Trophoblast cell (in vitro differentiated cells and primary cell): ENCODE results near the gene INSYN2B.

Experiments used
- DNase-seq, 2 donors: peaks; one replicate each; pipeline ENCODE4 v3.0.0-alpha.2; 2016
- H2AFZ ChIP-seq: 2 replicates; pipeline ENCODE4 v1.6.1; 2013; ENCODE audit warnings: low read length, moderate library complexity, mild to moderate bottlenecking; ENCODE audit not compliant: insufficient read depth, poor library complexity
- H2AK5ac ChIP-seq: 2 replicates; pipeline ENCODE4 v1.6.1; 2013; ENCODE audit warnings: mild to moderate bottlenecking, low read length
- H2BK120ac ChIP-seq: 2 replicates; pipeline ENCODE4 v1.6.1; 2013; ENCODE audit warnings: low read length, mild to moderate bottlenecking, moderate library complexity; ENCODE audit not compliant: insufficient read depth, poor library complexity
- H2BK12ac ChIP-seq: 2 replicates; pipeline ENCODE4 v1.6.1; 2013; ENCODE audit warnings: mild to moderate bottlenecking, low read length, moderate library complexity
- H2BK5ac ChIP-seq: 2 replicates; pipeline ENCODE4 v1.6.1; 2013; ENCODE audit warnings: low read length, low read depth, moderate library complexity, mild to moderate bottlenecking; ENCODE audit not compliant: poor library complexity
- H3K14ac ChIP-seq: 2 replicates; pipeline ENCODE4 v1.6.1; 2013; ENCODE audit warnings: mild to moderate bottlenecking, low read length
- H3K18ac ChIP-seq: 2 replicates; pipeline ENCODE4 v1.6.1; 2013; ENCODE audit warnings: mild to moderate bottlenecking, low read length
- H3K23ac ChIP-seq: 2 replicates; pipeline ENCODE4 v1.6.1; 2013; ENCODE audit warnings: low read length
- H3K27ac ChIP-seq: 2 replicates; pipeline ENCODE4 v1.5.1; 2013; ENCODE audit warnings: low read depth, mild to moderate bottlenecking, inconsistent platforms, low read length, moderate library complexity
- H3K27me3 ChIP-seq: 2 replicates; pipeline ENCODE4 v1.6.1; 2013; ENCODE audit warnings: inconsistent platforms, mild to moderate bottlenecking, low read length, moderate library complexity; ENCODE audit not compliant: insufficient read depth
- H3K36me3 ChIP-seq, 2 experiments: 1 replicate in 1 of 2; 2 replicates in 1 of 2; pipeline ENCODE4 v1.6.1; 2013; ENCODE audit warnings: low read length in 2 of 2, mild to moderate bottlenecking in 2 of 2, moderate library complexity in 1 of 2; ENCODE audit not compliant: insufficient read depth in 2 of 2, control insufficient read depth in 1 of 2
- H3K4ac ChIP-seq: 2 replicates; pipeline ENCODE4 v1.6.1; 2013; ENCODE audit warnings: low read depth, mild to moderate bottlenecking, low read length, moderate library complexity
- H3K4me1 ChIP-seq, 2 experiments: 1 replicate in 1 of 2; 2 replicates in 1 of 2; pipeline ENCODE4 v1.6.1; 2013; ENCODE audit warnings: low read length in 2 of 2, mild to moderate bottlenecking in 2 of 2, moderate library complexity in 1 of 2; ENCODE audit not compliant: insufficient read depth in 2 of 2, control insufficient read depth in 1 of 2
- H3K4me2 ChIP-seq: 2 replicates; pipeline ENCODE4 v1.6.1; 2013; ENCODE audit warnings: inconsistent platforms, mild to moderate bottlenecking, low read length, moderate library complexity
- H3K4me3 ChIP-seq: 2 replicates; pipeline ENCODE4 v1.5.1; 2013; ENCODE audit warnings: mild to moderate bottlenecking, low read depth, low read length, inconsistent platforms
- H3K79me1 ChIP-seq: one replicate; pipeline ENCODE4 v1.6.1; 2013; ENCODE audit warnings: low read length
- H3K79me2 ChIP-seq: 2 replicates; pipeline ENCODE4 v1.6.1; 2013; ENCODE audit warnings: low read length, mild to moderate bottlenecking; ENCODE audit not compliant: control insufficient read depth, insufficient read depth, poor library complexity
- H3K9ac ChIP-seq: 2 replicates; pipeline ENCODE4 v1.6.1; 2013; ENCODE audit warnings: mild to moderate bottlenecking, low read length
- H3K9me3 ChIP-seq: 2 replicates; pipeline ENCODE4 v1.6.1; 2013; ENCODE audit warnings: low read depth, mild to moderate bottlenecking, control low read depth, inconsistent platforms, low read length; ENCODE audit not compliant: insufficient read depth
- H4K12ac ChIP-seq: 2 replicates; pipeline ENCODE4 v1.6.1; 2013; ENCODE audit warnings: low read depth, mild to moderate bottlenecking, low read length, moderate library complexity
- H4K8ac ChIP-seq: 2 replicates; pipeline ENCODE4 v1.6.1; 2013; ENCODE audit warnings: low read depth, mild to moderate bottlenecking, low read length, moderate library complexity
- H4K91ac ChIP-seq: one replicate; pipeline ENCODE4 v1.6.1; 2013; ENCODE audit warnings: low read depth, mild to moderate bottlenecking, low read length, moderate library complexity
- WGBS: extraction: QIAGEN DNeasy Blood & Tissue Kit; methylation state at CpG from one replicate; pipeline ENCODE4 v1.1.7; 2013; ENCODE audit warnings: missing lambda C conversion rate; ENCODE audit not compliant: insufficient read length, insufficient coverage; ENCODE audit errors: extremely low coverage; 5-methylcytosine and 5-hydroxymethylcytosine counted together

Gene INSYN2B

GRCh38 chr5:169906745-169907649, 73.3 kb downstream of the INSYN2B start:
- Histone ChIP-seq H3K14ac (no peak overlapping the region), H2BK120ac (no peak overlapping the region), H3K23ac (no peak overlapping the region), H3K27ac (no peak overlapping the region), H3K4me1 (no peaks in the 10 kb centered on the region), H2AK5ac (no peak overlapping the region), H3K27me3 (no peaks in the 10 kb centered on the region), H4K12ac (no peak overlapping the region), H3K36me3 (no peaks in the 10 kb centered on the region), H2BK5ac (no peak overlapping the region), H3K4me2 (no peak overlapping the region), H3K4me3 (no peak overlapping the region), H3K9me3 (no peaks in the 10 kb centered on the region), H3K18ac (no peak overlapping the region), H2AFZ (no peak overlapping the region), H4K91ac (no peak overlapping the region), H4K8ac (no peak overlapping the region), H3K4ac (no peak overlapping the region), H2BK12ac (no peak overlapping the region), H3K9ac (no peak overlapping the region), H3K79me2 (no peaks in the 10 kb centered on the region), H3K79me1 (no peaks in the 10 kb centered on the region)
- DNase-seq, result peak in 1 of 2 donors; percentile 6
- WGBS, result no CpG with 5 or more reads among the region's 8 CpGs

GRCh38 chr5:169905017-169905416, 75.3 kb downstream of the INSYN2B start:
- H2BK120ac ChIP-seq, result no peak overlapping the region
- H3K18ac ChIP-seq, result no peak overlapping the region
- H3K9ac ChIP-seq, result no peak overlapping the region
- no peak overlapping the region for H4K91ac ChIP-seq
- no peaks in the 10 kb centered on the region for H3K4me1 ChIP-seq
- H3K4me2 ChIP-seq, result no peak overlapping the region
- H3K4ac ChIP-seq, result no peak overlapping the region
- no peak overlapping the region for H4K12ac ChIP-seq
- H3K27ac ChIP-seq, result no peak overlapping the region
- no peaks in the 10 kb centered on the region for H3K79me1 ChIP-seq
- H4K8ac ChIP-seq, result no peak overlapping the region
- H3K9me3 ChIP-seq, result no peaks in the 10 kb centered on the region
- H3K14ac ChIP-seq, result no peak overlapping the region
- no peak overlapping the region for H2BK12ac ChIP-seq
- no peak overlapping the region for H3K23ac ChIP-seq
- WGBS, result no CpG with 5 or more reads among the region's 1 CpG
- H3K4me3 ChIP-seq, result no peak overlapping the region
- no peak overlapping the region for H2AFZ ChIP-seq
- DNase-seq, result no peak
- H2BK5ac ChIP-seq, result no peak overlapping the region
- H2AK5ac ChIP-seq, result no peak overlapping the region
- no peaks in the 10 kb centered on the region for H3K79me2 ChIP-seq
- no peaks in the 10 kb centered on the region for H3K36me3 ChIP-seq
- H3K27me3 ChIP-seq, result no peaks in the 10 kb centered on the region

- WGBS, result no CpG with 5 or more reads among the region's 5 CpGs
- H3K79me2 ChIP-seq, result no peaks in the 10 kb centered on the region
- H3K23ac ChIP-seq, result no peak overlapping the region
- H3K9me3 ChIP-seq, result no peaks in the 10 kb centered on the region
- no peak overlapping the region for H2AK5ac ChIP-seq
- no peak overlapping the region for H3K4ac ChIP-seq
- no peak overlapping the region for H2BK5ac ChIP-seq
- no peak overlapping the region for H2AFZ ChIP-seq
- H3K4me1 ChIP-seq, result no peaks in the 10 kb centered on the region
- H3K27ac ChIP-seq, result no peak overlapping the region
- no peak overlapping the region for H3K14ac ChIP-seq
- no peak overlapping the region for H3K4me3 ChIP-seq
- H3K27me3 ChIP-seq, result no peaks in the 10 kb centered on the region
- H4K8ac ChIP-seq, result no peak overlapping the region
- no peak overlapping the region for H3K18ac ChIP-seq
- DNase-seq, result no peak
- no peak overlapping the region for H2BK120ac ChIP-seq
- H2BK12ac ChIP-seq, result no peak overlapping the region
- no peaks in the 10 kb centered on the region for H3K79me1 ChIP-seq
- H4K91ac ChIP-seq, result no peak overlapping the region
- H3K9ac ChIP-seq, result no peak overlapping the region
- no peak overlapping the region for H4K12ac ChIP-seq
- H3K4me2 ChIP-seq, result no peak overlapping the region
- H3K36me3 ChIP-seq, result no peaks in the 10 kb centered on the region
These were observed 75.8 kb downstream of the INSYN2B start for GRCh38 chr5:169904508-169904907.

- Histone ChIP-seq H2BK120ac (no peak overlapping the region), H4K12ac (no peak overlapping the region), H2AK5ac (no peak overlapping the region), H3K9me3 (no peaks in the 10 kb centered on the region), H2BK12ac (no peak overlapping the region), H3K23ac (no peak overlapping the region), H3K4ac (no peak overlapping the region), H3K4me2 (no peak overlapping the region), H3K9ac (no peak overlapping the region), H3K79me1 (no peaks in the 10 kb centered on the region), H3K14ac (no peak overlapping the region), H3K18ac (no peak overlapping the region), H3K27me3 (no peaks in the 10 kb centered on the region), H2AFZ (no peak overlapping the region), H3K36me3 (no peaks in the 10 kb centered on the region), H2BK5ac (no peak overlapping the region), H3K4me3 (no peak overlapping the region), H3K4me1 (no peaks in the 10 kb centered on the region), H3K27ac (no peak overlapping the region), H3K79me2 (no peaks in the 10 kb centered on the region), H4K8ac (no peak overlapping the region), H4K91ac (no peak overlapping the region)
- DNase-seq, result no peak
- no CpG with 5 or more reads among the region's 2 CpGs for WGBS
These were observed 76.2 kb downstream of the INSYN2B start for GRCh38 chr5:169904059-169904458.
